MG63 (cell line): ENCODE results near the gene KNDC1. TPM values are rescaled to one million over a fixed set of nuclear protein-coding genes. Genes with fewer than 3 reads are reported as not detected.

Experiments used
- DNase-seq: peaks from one replicate; pipeline ENCODE4 v3.0.0-alpha.2; 2020
- H3K27me3 ChIP-seq: fragments of 250-450 bp; sonication (Bioruptor Pico); 2 replicates; pipeline ENCODE4 v1.5.1; 2020; ENCODE audit warnings: mild to moderate bottlenecking, moderate library complexity
- H3K36me3 ChIP-seq: fragments of 250-450 bp; sonication (Bioruptor Pico); 2 replicates; pipeline ENCODE4 v1.5.1; 2020; ENCODE audit warnings: mild to moderate bottlenecking, moderate library complexity
- H3K4me3 ChIP-seq: fragments of 250-450 bp; sonication (Bioruptor Pico); 2 replicates; pipeline ENCODE4 v1.5.1; 2020; ENCODE audit warnings: mild to moderate bottlenecking, moderate library complexity
- H3K9me3 ChIP-seq: fragments of 250-450 bp; sonication (Bioruptor Pico); 2 replicates; pipeline ENCODE4 v1.5.1; 2020; ENCODE audit warnings: mild to moderate bottlenecking, moderate library complexity
- total RNA-seq: library from RNA; depleted of rRNA; stranded (reverse); fragments of >200 nt; shearing (Covaris generic); gene quantifications from 2 replicates; pipeline ENCODE4 v1.2.3, GENCODE V29; 2014; ENCODE audit warnings: low replicate concordance

The KNDC1 gene
- total RNA-seq, 1 experiment from 2014 or later = 0.92 TPM

DNA sequence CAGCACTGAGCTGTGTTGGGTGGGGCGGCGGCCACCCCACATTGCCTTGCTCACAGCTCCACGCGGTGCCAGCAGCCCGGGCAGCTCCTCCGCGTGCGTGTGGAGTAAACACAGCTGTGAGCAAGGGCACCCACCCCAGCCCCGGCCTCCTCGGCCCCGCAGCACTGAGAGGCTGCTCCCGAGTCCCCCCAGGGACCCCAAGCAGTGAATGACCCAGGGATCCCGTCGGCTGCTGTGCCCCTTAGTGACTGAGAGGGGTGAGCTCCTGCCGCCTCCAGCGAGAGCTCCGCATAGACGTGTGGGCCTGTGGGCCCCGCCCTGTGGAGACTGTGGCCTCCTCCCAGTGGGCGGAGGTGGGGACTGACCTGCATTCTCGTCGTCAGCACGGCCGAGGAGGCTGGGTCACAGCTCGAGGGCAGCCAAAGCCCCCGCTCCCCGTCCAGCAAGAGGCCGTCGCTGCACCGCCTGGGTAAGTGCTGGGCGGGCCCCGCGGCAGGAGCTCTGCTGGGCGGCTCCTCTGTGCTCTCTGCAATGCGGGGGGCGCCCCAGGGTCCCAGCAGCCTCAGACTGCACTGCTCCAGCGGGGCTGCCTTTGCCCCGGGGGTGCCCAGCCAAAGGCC is 40.1 kb downstream of the KNDC1 start:
- Histone ChIP-seq H3K27me3 (no peaks in the 10 kb centered on the region), H3K9me3 (no peaks in the 10 kb centered on the region), H3K36me3 (no peaks in the 10 kb centered on the region), H3K4me3 (no peak overlapping the region)
- no peak for DNase-seq

DNA sequence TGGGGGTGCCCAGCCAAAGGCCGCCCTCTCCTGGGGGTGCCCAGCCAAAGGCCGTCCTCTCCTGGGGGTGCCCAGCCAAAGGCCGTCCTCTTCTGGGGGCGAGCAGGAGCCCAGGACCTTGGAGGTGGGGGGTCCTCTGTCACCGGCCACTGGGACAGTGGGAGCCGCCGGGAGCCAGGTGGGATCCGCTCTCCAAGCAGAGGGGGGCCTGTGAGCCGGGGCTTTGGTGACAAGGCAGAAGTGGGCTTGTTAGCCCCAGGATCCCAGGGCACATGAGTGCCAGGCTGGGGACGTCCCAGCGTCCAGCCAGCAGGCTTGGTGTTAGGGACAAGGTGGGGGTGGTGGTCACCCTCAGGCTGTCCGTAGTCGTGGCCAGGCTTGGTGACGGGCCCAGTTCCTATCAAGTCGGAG is 40.6 kb downstream of the KNDC1 start:
- no peaks in the 10 kb centered on the region for H3K36me3 ChIP-seq
- H3K27me3 ChIP-seq = no peaks in the 10 kb centered on the region
- DNase-seq = no peak
- no peak overlapping the region for H3K4me3 ChIP-seq
- no peaks in the 10 kb centered on the region for H3K9me3 ChIP-seq

DNA sequence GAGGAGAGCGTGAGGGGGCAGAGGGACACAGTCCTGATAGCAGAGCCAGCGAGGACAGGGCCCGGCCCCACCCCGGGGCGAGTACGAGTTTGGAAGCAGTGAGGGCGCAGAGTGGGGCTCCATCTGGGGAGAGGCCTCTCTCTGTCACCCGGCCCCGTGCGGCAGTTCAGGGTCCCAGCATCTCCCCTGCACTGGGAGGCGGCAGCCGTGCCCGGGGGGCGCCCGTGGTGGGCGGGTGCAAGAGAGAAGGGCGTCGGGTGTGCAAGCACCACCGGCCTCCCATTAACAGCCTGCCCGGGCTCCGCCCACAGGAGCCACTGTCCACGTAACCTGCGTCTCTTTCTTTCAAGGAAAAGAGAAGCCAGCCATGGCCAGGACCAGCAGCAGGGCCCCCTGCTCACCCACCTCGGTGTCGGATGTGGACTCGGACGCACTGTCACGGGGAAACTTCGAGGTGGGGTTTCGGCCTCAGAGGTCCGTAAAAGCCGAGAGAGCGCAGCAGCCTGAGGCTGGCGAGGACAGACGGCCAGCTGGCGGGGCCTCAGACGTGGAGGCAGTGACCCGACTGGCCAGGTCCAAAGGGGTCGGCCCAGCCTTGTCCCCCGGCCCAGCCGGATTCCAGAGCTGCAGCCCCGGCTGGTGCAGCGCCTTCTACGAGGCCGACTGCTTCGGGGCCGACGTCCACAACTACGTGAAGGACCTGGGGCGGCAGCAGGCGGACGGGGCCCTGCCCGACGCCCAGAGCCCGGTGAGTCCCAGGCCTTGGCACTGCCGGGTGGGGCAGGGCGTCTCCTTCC is 41.3 kb downstream of the KNDC1 start:
- no peaks in the 10 kb centered on the region for H3K27me3 ChIP-seq
- no peak overlapping the region for H3K4me3 ChIP-seq
- H3K36me3 ChIP-seq = no peaks in the 10 kb centered on the region
- no peaks in the 10 kb centered on the region for H3K9me3 ChIP-seq
- no peak for DNase-seq

DNA sequence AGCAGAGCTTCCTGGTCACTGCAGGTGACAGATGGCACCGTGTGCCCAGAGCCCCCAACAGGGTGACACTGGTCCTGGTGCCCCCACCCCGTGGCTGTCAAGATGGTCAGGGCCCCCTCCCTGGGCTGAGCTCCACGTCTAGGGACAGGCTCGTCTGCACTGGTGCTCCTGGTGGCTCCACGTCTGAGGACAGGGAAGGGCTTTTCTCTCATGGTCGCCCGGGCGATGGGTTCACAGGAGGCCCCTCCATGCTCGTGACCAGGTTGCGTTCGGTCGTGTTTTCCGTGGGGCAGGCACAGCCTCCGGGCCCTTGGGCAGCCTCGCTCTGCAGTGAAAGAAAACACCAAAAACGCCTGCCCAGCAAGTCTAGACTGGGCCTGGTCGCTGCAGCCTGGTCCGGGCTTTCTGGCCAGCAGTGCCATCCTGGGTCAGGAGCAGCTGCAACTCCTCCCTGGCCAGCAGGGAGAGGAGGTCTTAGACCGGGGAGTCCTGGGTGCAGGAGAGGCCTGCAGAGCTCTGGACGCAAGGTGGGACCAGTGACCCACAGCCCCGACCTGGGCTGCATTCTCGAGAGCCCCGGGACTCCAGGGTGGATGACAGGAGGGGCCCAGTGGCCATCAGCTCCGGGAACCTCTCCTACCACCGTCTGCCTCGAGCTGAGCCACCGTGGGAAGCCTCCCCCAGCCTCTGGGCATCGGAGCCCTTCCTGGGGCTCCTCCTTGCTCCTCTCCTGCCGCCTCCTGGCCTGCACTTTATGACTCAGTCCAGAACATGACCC is 42.1 kb downstream of the KNDC1 start:
- Histone ChIP-seq H3K36me3 (no peaks in the 10 kb centered on the region), H3K9me3 (no peaks in the 10 kb centered on the region), H3K4me3 (no peak overlapping the region), H3K27me3 (no peaks in the 10 kb centered on the region)
- no peak for DNase-seq

DNA sequence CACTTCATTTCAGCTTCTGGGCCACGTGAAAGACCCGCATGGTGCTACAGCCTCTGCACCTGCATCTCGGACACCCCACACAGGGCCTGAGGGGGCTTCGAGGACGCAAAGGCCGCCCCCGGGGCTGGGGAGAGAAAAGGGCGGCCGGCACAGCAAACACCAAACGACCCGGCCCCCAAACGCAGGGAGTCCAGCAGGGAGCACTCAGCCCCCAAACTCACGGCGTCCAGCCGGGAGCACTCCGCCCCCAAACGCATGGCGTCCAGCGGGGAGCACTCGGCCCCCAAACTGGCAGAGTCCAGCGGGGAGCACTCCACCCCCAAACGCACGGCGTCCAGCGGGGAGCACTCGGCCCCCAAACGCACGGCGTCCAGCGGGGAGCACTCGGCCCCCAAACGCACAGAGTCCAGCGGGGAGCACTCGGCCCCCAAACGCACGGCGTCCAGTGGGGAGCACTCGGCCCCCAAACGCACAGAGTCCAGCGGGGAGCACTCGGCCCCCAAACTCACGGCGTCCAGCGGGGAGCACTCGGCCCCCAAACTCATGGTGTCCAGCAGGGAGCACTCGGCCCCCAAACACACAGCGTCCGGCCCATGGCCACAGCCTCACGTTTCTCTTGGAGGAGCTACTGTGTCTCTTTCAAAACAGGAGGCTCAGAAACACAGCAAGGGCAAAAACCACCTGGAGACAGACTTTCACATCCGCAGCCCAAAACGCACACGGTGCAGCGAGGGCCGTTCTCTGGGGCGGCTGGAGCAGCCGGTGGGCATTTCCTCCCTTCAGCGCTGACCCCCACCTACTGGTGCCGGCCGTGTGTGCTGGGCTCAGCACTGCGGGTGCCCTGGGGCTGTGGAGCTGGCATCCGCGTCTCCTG is 43.0 kb downstream of the KNDC1 start:
- no peak for DNase-seq

DNA sequence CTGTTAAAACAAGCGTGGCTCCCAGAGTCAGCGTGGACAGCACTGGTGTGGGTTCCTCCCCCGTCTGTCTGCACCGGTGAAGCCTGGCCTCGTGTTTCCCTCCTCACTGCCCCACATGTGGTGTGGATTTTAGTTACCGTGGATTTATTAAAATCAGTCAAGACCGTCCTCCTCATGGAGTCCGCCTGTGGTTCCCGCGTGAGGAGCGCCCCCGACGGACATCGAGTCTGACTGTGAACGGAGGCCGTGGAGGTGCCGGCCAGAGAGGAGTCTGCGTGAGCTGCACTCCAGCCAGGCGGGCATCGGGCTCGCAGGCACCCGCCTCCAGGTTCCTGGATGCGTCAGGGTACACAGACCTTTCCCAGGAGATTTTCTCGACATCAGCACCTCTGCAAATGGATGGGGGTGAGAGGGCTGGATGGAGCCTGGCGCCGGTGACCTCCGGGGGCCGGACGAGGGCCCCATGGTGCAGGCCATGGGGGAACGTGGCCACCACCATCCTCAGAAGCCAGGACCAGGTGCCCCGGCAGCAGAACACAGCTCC is 43.7 kb downstream of the KNDC1 start:
- no peak for DNase-seq
- H3K9me3 ChIP-seq = no peaks in the 10 kb centered on the region
- no peaks in the 10 kb centered on the region for H3K27me3 ChIP-seq
- no peaks in the 10 kb centered on the region for H3K36me3 ChIP-seq
- no peak overlapping the region for H3K4me3 ChIP-seq

More for the DNA sequence above, 43.0 kb downstream of the KNDC1 start:
- no peak overlapping the region for H3K4me3 ChIP-seq
- H3K36me3 ChIP-seq = no peaks in the 10 kb centered on the region
- H3K9me3 ChIP-seq = no peaks in the 10 kb centered on the region
- no peaks in the 10 kb centered on the region for H3K27me3 ChIP-seq

DNA sequence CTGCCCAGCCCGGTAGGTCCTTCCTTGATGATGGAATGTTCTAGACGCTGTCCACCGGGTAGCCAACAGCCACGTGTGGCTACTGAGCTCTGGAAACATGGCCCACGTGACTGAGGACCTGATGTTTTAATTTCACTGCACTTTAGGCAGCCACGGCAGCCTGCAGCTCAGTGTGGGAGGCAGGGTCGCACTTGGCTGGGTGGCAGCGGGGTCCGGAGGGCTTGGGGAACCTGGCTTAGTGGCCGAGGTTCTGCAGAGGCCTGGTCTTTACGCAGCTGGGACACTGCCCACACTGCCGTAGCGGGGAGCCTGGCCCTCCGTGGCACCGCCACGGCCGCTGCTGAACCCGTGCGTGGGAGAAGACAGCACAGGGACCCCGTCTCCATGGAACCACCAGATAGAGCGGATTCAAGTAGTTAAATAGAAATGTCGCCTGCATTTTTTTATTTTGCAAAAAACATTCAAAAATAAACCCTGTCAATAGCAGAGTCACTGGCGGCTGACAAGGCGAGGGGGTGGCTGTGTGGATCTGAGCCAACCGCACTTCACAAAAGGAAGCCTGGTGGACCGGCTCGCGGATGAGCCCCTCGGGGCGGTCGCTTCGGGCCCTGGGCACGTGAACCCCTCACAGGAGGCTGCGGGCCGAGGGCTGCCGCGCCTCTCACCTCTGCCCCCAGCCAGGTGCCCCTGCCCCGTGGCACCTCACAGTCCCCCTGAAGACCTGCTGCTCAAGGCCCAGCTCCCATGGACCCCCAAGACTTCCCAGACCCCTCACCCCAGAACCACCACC is 44.4 kb downstream of the KNDC1 start:
- H3K9me3 ChIP-seq = no peaks in the 10 kb centered on the region
- H3K27me3 ChIP-seq = no peaks in the 10 kb centered on the region
- H3K4me3 ChIP-seq = no peak overlapping the region
- no peaks in the 10 kb centered on the region for H3K36me3 ChIP-seq
- DNase-seq = no peak

DNA sequence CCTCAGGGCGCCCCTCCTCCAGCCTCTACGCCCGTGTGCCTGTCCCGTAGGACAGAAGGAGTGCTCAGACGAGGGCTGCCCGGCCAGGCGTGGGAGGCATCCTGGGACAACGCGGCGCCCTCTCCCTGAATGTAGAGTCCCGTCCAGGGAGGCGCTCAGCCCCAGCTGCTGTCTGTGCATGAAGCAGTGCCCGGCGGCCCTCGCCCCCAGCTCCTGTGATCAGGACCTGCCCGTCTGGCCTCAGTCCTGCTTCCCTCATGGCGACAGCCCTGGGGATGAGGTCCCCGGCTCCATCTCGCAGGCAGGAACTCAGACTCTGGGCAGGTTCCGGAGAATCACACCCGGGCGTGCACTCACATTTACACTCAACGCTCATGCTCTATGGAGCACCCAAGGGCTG is 45.1 kb downstream of the KNDC1 start:
- Histone ChIP-seq H3K4me3 (no peak overlapping the region), H3K9me3 (no peaks in the 10 kb centered on the region), H3K27me3 (no peaks in the 10 kb centered on the region), H3K36me3 (no peaks in the 10 kb centered on the region)
- DNase-seq = no peak

DNA sequence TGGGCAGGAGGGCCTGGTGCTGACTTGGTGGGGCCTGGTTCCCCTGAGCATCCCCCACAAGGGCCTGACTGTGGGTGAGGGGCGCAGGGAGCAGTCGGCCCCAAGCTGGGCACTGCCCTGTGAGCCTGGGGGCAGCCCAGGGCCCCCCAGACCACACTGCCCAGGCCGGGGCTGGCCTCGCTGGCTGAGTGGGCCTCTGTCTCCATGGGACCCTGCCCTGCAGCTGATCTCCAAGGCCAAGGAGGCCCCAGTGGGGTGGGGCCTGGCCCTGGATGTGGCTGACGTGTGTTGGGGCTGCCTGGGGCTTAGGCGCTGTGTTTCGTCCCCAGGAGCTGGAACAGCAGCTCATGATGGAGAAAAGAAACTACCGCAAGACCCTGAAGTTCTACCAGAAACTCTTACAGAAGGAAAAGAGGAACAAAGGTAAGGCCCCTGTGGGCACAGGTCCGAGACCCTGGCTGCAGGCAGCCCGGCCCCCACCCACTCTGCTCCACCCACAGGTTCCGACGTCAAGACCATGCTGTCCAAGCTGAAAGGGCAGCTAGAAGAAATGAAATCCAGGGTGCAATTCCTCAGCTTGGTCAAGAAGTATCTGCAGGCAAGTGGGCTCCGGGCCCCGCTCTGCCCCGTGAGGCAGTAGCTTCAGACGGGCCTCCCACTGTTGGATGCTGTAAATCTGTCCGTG is 46.5 kb downstream of the KNDC1 start:
- Histone ChIP-seq H3K4me3 (no peak overlapping the region), H3K9me3 (no peaks in the 10 kb centered on the region), H3K36me3 (no peaks in the 10 kb centered on the region), H3K27me3 (no peaks in the 10 kb centered on the region)
- DNase-seq = no peak

DNA sequence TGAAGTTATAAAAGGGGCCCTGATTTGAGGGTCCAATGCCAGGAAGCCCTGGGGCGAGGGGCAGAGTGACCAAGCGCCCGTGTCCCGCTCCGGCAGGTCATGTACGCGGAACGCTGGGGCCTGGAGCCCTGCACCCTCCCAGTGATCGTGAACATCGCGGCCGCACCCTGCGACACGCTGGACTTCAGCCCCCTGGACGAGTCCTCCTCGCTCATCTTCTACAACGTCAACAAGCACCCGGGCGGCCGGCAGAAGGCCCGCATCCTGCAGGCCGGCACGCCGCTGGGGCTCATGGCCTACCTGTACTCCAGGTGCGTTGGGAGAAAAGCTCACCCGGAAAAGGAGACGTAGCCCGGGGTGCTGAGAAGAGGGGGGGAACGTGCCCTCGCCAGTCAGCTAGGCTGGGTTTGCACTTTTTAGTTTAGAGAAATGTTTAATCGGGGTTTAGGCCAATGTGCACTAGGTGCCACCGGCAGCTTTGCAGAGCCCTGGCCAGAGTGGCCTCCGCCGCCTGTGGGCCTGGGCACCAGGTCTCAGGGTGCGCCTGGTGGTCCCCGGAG is 47.1 kb downstream of the KNDC1 start:
- Histone ChIP-seq H3K27me3 (no peaks in the 10 kb centered on the region), H3K36me3 (no peaks in the 10 kb centered on the region), H3K4me3 (no peak overlapping the region), H3K9me3 (no peaks in the 10 kb centered on the region)
- no peak for DNase-seq

DNA sequence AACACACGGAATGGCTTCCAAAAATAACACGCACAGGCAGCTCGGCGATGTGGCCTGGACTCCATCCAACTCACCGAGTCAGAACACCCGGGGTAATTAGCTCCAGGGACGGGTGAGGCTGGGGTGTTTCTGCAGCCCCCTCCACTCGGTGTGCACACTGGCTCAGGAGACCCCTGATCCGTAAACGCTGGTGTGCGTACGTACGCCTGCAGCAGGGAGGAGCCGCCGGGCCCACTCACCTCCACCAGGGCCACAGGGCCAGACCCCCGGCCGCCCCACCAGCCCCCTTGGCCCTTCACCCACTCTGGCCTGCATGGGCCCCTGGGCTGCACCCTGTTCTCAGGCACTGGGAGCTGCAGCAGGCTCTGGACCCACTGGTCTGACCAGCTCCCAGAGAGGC is 47.6 kb downstream of the KNDC1 start:
- no peaks in the 10 kb centered on the region for H3K36me3 ChIP-seq
- no peak for DNase-seq
- H3K9me3 ChIP-seq = no peaks in the 10 kb centered on the region
- no peak overlapping the region for H3K4me3 ChIP-seq
- H3K27me3 ChIP-seq = no peaks in the 10 kb centered on the region

DNA sequence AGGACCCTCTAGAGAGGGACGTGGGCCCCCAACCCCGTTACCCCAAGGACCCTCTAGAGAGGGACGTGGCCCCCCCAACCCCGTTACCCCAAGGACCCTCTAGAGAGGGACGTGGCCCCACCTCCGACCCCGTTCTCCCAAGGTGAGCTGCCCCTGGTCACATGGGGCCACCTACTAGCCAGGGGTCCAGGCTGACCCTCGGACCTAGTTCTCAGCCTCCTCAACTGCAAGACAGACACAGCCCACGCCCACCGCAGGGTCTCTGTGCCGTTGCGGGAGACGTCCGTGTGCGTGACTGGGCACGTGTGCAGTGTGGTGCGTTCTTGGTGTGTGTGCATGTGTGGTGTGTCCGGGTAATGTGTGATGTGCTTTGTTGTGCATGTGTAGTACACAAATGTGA is 48.4 kb downstream of the KNDC1 start:
- Histone ChIP-seq H3K36me3 (no peaks in the 10 kb centered on the region), H3K9me3 (no peaks in the 10 kb centered on the region), H3K27me3 (no peaks in the 10 kb centered on the region), H3K4me3 (no peak overlapping the region)
- DNase-seq = no peak

DNA sequence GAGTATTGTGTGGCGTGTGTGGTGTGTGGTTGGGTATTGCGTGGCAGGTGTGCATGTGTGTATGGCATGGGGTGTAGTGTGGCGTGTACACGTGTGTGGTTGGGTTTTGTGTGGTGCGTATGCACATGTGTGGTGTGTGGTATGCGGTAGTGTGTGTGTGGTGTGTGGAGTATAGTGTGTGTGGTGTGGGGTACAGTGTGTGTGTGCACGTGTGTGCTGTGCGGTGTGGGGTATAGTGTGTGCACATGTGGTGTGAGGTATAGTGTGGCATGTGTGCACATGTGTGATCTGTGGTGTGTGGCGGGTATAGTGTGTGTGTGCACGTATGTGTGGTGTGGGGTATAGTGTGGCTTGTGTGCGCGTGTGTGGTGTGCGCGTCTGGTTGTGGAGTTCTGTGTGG is 49.1 kb downstream of the KNDC1 start:
- no peak for DNase-seq
- Histone ChIP-seq H3K36me3 (no peaks in the 10 kb centered on the region), H3K9me3 (no peaks in the 10 kb centered on the region), H3K27me3 (no peaks in the 10 kb centered on the region), H3K4me3 (no peak overlapping the region)

DNA sequence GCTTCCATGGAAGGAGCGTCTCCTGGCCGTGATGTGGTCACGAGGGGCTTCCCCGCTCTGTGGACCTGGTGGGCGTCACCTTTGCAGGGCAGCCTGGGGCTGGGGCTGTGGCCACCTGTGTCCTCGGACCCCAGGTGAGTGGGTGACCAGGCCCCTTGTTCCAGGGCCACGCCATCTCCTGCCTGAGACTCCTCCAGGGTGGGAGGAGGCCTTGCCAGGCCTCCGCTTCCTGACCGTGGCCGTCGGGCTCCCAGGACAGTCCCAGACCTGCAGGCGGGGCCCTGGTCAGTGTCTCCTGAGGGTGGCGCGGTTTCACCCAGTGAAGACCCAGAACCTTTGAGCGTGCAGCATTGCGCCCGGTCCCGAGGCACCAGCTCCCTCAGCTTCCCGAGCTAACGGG is 49.6 kb downstream of the KNDC1 start:
- Histone ChIP-seq H3K36me3 (no peaks in the 10 kb centered on the region), H3K4me3 (no peak overlapping the region), H3K27me3 (no peaks in the 10 kb centered on the region), H3K9me3 (no peaks in the 10 kb centered on the region)
- DNase-seq = no peak
